Measurements from ENCODE around the gene TEAD1. TPM values are rescaled to one million over a fixed set of nuclear protein-coding genes. Genes with fewer than 3 reads are reported as not detected.

Gene TEAD1
- total RNA-seq, 4 donors from 2014 or later, result 86.9 to 205 (median 151) TPM

- no peak for TF ChIP-seq CTCF (IDR thresholded peaks at IDR 0.05; ENCODE audit: low read depth)
Observed at GRCh38 chr11:12634329-12634728, 39.9 kb upstream of the TEAD1 start.

- no peak for TF ChIP-seq CTCF (IDR thresholded peaks at IDR 0.05; ENCODE audit: low read depth)
Observed at GRCh38 chr11:12636871-12637410, 37.3 kb upstream of the TEAD1 start.

DNA sequence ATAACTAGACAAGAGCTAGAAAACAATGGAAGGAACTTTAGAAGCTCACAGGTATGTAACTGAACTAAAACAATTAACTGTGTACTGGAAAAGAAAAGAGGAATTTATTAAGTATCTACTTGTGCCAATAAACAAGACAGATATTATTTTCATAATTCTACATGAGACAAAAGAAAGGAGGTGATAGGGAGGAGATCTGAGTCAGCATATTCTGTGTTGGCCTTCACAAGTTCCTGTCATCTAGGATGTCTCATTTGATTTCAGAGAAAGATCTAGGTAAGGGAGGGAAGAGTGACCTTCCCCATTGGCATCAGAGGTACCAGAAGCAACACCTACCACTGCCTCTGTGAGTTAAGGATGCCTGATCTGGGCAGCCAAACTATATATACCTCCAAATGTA lies 34.8 kb upstream of the TEAD1 start:
- no peak for TF ChIP-seq CTCF (IDR thresholded peaks at IDR 0.05; ENCODE audit: low read depth)

- TF ChIP-seq CTCF (IDR thresholded peaks at IDR 0.05; ENCODE audit: low read depth), result no peak
Observed at GRCh38 chr11:12640355-12640754, 33.9 kb upstream of the TEAD1 start.

DNA sequence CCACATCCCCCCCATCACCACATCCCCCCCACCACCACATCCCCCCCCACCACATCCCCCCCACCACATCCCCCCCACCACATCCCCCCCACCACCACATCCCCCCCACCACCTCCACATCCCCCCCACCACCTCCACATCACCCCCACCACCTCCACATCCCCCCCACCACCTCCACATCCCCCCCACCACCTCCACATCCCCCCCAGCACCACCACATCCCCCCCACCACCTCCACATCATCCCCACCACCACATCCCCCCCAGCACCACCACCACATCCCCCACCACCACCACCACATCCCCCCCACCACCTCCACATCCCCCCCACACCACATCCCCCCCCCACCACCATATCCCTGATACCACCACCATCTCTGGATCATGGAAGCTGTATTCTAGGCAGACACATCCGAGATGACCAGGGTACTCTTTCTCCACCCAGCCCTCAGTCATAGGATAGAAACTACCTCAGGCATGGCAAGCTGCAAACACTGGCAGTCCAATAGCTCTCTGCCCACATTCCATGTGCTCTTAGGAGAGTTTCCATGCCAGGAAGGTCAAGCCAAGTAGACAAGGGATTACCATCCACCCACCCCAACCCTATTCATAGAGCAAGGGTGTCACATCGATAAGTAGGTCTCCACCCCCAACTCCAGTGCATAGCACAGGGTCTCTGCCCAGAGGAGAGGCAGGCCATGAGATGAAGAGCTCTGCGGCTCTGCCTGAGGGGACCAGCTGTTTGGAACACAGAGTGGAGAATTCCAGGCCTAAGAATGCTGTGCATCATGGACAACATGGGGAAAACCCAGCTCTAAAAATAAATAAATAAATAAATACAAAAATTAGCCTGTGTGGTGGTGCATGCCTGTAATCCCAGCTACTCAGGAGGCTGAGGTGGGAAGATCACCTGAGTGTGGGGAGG lies 33.0 kb upstream of the TEAD1 start:
- no peak for TF ChIP-seq CTCF (IDR thresholded peaks at IDR 0.05; ENCODE audit: low read depth)

GRCh38 chr11:12642040-12642439 lies 32.2 kb upstream of the TEAD1 start:
- TF ChIP-seq CTCF (IDR thresholded peaks at IDR 0.05; ENCODE audit: low read depth), result no peak

DNA sequence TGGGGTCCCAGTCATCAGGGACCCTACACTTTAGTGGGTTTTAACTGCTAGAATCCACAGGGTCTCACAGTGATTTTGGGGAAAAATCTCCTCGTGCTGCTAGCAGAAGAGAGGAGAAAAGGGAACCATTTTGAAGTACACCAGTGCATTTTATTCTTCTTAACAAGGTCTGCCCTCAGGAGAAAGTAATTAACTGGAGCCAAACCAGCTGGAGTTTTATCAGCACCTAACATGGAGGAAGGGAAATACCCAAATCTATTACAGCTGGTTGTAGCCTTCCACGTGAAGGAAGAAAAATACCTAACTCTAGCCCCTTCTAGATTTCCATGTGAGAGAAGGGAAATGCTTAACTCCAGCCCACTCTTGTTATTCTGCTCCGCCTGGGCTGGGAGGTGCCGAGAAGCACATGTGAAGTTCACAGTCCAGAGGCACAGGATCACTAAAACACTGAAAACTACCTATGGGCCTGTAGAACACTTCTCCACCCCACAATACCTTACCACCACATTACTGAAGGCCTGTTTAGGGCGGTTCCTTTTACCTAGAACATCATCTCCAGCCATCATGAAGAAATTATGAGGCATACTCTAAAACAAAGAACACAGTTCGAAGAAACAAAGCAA lies 31.3 kb upstream of the TEAD1 start:
- TF ChIP-seq CTCF (IDR thresholded peaks at IDR 0.05; ENCODE audit: low read depth), result no peak
